HCT116 (cell line): ENCODE measurements around the gene P2RY12. TPM values are rescaled to one million over a fixed set of nuclear protein-coding genes. Genes with fewer than 3 reads are reported as not detected.

ENCODE experiments used
- ATAC-seq: fragments of 200-7000 bp; cut with Tn5 transposase; 2 replicates; pipeline ENCODE4 v1.9.1; 2020; ENCODE audit warnings: mild to moderate bottlenecking, moderate library complexity
- BruUV-seq: library from RNA; stranded (reverse); fragments of 400-500 nt; replicated peaks from 2 replicates; lab custom pipeline; 2021; lab: Mats Ljungman, UMichigan
- CTCF ChIA-PET: fragments of 300-600 bp; sonication (Branson Sonifier 250); formaldehyde crosslinking; loops from one replicate; lab custom pipeline; 2021; ENCODE audit warnings: antibody characterized with exemption; lab: Charles Lee
- POLR2A ChIA-PET: fragments of 300-600, 350-600 bp; sonication (Branson Sonifier 250); formaldehyde crosslinking; loops from one replicate; lab custom pipeline; 2021; ENCODE audit warnings: antibody characterized with exemption; lab: Charles Lee
- RAD21 ChIA-PET, 2 experiments: fragments of 300-600 bp; sonication (Branson Sonifier 250); formaldehyde crosslinking; loops; one replicate each; lab custom pipeline; 2023; ENCODE audit warnings: low total read pairs in 2 of 2; ENCODE audit not compliant: uncharacterized antibody in 2 of 2, unreplicated experiment in 2 of 2, low non-redundant PET in 1 of 2; lab: Charles Lee
- DNase-seq: peaks from one replicate; pipeline ENCODE4 v3.0.0-alpha.2; 2010; ENCODE audit warnings: low read depth, low spot score
- H2AFZ ChIP-seq: fragments of 200-600 bp; shearing (Covaris generic), sonication (generic); 2 replicates; pipeline ENCODE4 v1.6.1; 2017; ENCODE audit warnings: low read depth, mixed run types, mixed read lengths, antibody characterized with exemption, low read length; ENCODE audit not compliant: poor library complexity, severe bottlenecking
- H3K27ac ChIP-seq: 2 replicates; pipeline ENCODE4 v1.5.1; 2012; ENCODE audit warnings: low read depth, low read length
- H3K27me3 ChIP-seq: fragments of 200-600 bp; sonication (generic); 2 replicates; pipeline ENCODE4 v1.6.1; 2016; ENCODE audit warnings: mixed run types, low read length, mixed read lengths; ENCODE audit not compliant: insufficient read depth
- H3K36me3 ChIP-seq, 2 experiments: fragments of 200-500 bp in 1 of 2; fragments of 200-600 bp in 1 of 2; sonication (Bioruptor generic) in 1 of 2; sonication (generic) in 1 of 2; 2 replicates each; pipeline versions ENCODE4 v1.5.1 to v1.6.1; 2014 to 2016; ENCODE audit warnings: low read length in 2 of 2, inconsistent platforms in 1 of 2, mixed read lengths in 1 of 2, mixed run types in 1 of 2; ENCODE audit not compliant: insufficient read depth in 2 of 2, control insufficient read depth in 1 of 2
- H3K4me1 ChIP-seq, 2 experiments: fragments of 200-600 bp in 1 of 2; sonication (generic) in 1 of 2; 2 replicates each; pipeline versions ENCODE4 v1.5.1 to v1.6.1; 2012 to 2017; ENCODE audit warnings: low read length in 2 of 2, inconsistent platforms in 1 of 2, mild to moderate bottlenecking in 1 of 2, mixed read lengths in 1 of 2, mixed run types in 1 of 2, moderate library complexity in 1 of 2; ENCODE audit not compliant: insufficient read depth in 2 of 2, control insufficient read depth in 1 of 2
- H3K4me2 ChIP-seq: fragments of 200-600 bp; sonication (generic); 2 replicates; pipeline ENCODE4 v1.6.1; 2017; ENCODE audit warnings: mixed run types, low read length, mixed read lengths
- H3K4me3 ChIP-seq, 2 experiments: fragments of 200-600 bp in 1 of 2; sonication (generic) in 1 of 2; replicated peaks in 1 of 2; 2 replicates each; pipeline ENCODE4 v1.5.1; 2011 to 2016; ENCODE audit warnings: low read length in 2 of 2, control low read depth in 1 of 2, low read depth in 1 of 2, mild to moderate bottlenecking in 1 of 2, mixed read lengths in 1 of 2, mixed run types in 1 of 2
- H3K79me2 ChIP-seq: fragments of 200-600 bp; sonication (generic); 2 replicates; pipeline ENCODE4 v1.6.1; 2017; ENCODE audit warnings: mild to moderate bottlenecking, mixed run types, low read length, moderate library complexity, mixed read lengths; ENCODE audit not compliant: insufficient read depth
- H3K9ac ChIP-seq: fragments of 200-600 bp; sonication (generic); 2 replicates; pipeline ENCODE4 v1.6.1; 2016; ENCODE audit warnings: low read length, mixed read lengths
- H3K9me2 ChIP-seq: fragments of 200-600 bp; sonication (generic), shearing (Covaris generic); 2 replicates; pipeline ENCODE4 v1.6.1; 2017; ENCODE audit warnings: mixed run types, mild to moderate bottlenecking, moderate library complexity; ENCODE audit not compliant: insufficient read depth
- H3K9me3 ChIP-seq, 2 experiments: fragments of 200-500 bp in 1 of 2; fragments of 200-600 bp in 1 of 2; sonication (Bioruptor generic) in 1 of 2; sonication (generic) in 1 of 2; 2 replicates each; pipeline ENCODE4 v1.6.1; 2014 to 2017; ENCODE audit warnings: low read length in 2 of 2, mixed read lengths in 2 of 2, inconsistent platforms in 1 of 2, low read depth in 1 of 2, mild to moderate bottlenecking in 1 of 2, mixed run types in 1 of 2, moderate library complexity in 1 of 2; ENCODE audit not compliant: control insufficient read depth in 1 of 2, insufficient read depth in 1 of 2
- H4K20me1 ChIP-seq: fragments of 200-600 bp; sonication (generic), shearing (Covaris generic); 2 replicates; pipeline ENCODE4 v1.6.1; 2017; ENCODE audit warnings: mixed run types, mild to moderate bottlenecking, moderate library complexity; ENCODE audit not compliant: insufficient read depth
- CBX3 ChIP-seq: IDR thresholded peaks from 2 replicates; pipeline ENCODE4 v1.6.1; 2012; ENCODE audit warnings: low read depth
- EGR1 ChIP-seq: IDR thresholded peaks from 2 replicates; pipeline ENCODE4 v1.6.1; 2012; ENCODE audit warnings: low read depth
- ELF1 ChIP-seq: IDR thresholded peaks from 2 replicates; pipeline ENCODE4 v1.6.1; 2012; ENCODE audit warnings: low read depth, borderline replicate concordance
- EZH2 ChIP-seq: fragments of 200-600 bp; sonication (generic); IDR thresholded peaks from 2 replicates; pipeline ENCODE4 v1.6.1; 2017; ENCODE audit warnings: antibody characterized with exemption, mixed run types
- EZH2phosphoT487 ChIP-seq: fragments of 200-600 bp; IDR thresholded peaks from 2 replicates; pipeline ENCODE4 v1.6.1; 2018; ENCODE audit warnings: antibody characterized with exemption, borderline replicate concordance
- FOSL1 ChIP-seq: IDR thresholded peaks from 2 replicates; pipeline ENCODE4 v1.6.1; 2012; ENCODE audit warnings: low read depth
- POLR2AphosphoS5 ChIP-seq: IDR thresholded peaks from 2 replicates; pipeline ENCODE4 v1.6.1; 2011; ENCODE audit warnings: mild to moderate bottlenecking, low read depth, low read length, moderate library complexity
- SIN3A ChIP-seq: IDR thresholded peaks from 2 replicates; pipeline ENCODE4 v1.6.1; 2012; ENCODE audit warnings: low read depth
- YY1 ChIP-seq: IDR thresholded peaks from 2 replicates; pipeline ENCODE4 v1.6.1; 2011; ENCODE audit warnings: low read length, low read depth, moderate library complexity, mild to moderate bottlenecking; ENCODE audit not compliant: insufficient replicate concordance; ENCODE audit errors: extremely low read depth
- intact Hi-C: fragments of 100-400 bp; cut with micrococcal nuclease; formaldehyde crosslinking; loops from 2 replicates; pipeline ENCODE4 v1.10.0; 2022
- total RNA-seq: library from RNA; stranded (reverse); gene quantifications from one replicate; pipeline ENCODE4 v1.2.1, GENCODE V29; 2021; ENCODE audit not compliant: unreplicated experiment
- TF ChIP-seq, protein P1 (sequence below): IDR thresholded peaks from 2 replicates; pipeline ENCODE4 v1.6.1; 2012; ENCODE audit warnings: low read depth
- TF ChIP-seq, protein P2 (sequence below): IDR thresholded peaks from 2 replicates; pipeline ENCODE4 v1.6.1; 2012
- TF ChIP-seq, protein P3 (sequence below): IDR thresholded peaks from 2 replicates; pipeline ENCODE4 v1.6.1; 2011; ENCODE audit warnings: mild to moderate bottlenecking, low read length, moderate library complexity; ENCODE audit not compliant: insufficient replicate concordance; ENCODE audit errors: extremely low read depth
- TF ChIP-seq, protein P4 (sequence below): IDR thresholded peaks from 2 replicates; pipeline ENCODE4 v1.6.1; 2012

P2RY12 gene
- total RNA-seq, 1 experiment from 2014 or later = not detected

DNA sequence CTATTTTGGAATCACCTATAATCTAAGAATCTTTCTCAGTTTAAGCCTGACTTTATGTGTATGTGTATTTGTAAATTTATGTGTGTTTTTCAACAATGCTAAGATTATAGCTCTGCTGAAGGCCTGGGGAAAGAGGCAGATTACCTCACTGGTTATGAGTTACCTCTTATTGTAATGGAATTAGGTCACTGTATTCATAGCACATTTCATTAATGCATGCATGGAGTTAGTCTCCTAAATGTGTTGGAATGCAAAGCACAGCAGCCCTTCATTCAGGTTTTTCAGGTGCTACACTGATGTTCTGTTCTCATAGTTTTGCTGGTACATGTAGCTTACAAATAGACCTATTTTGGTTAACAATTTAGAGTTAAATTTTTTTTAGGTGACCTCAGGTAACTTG is 77.4 kb downstream of the P2RY12 start:
- H3K9me3 ChIP-seq = no peaks in the 10 kb centered on the region
- intact Hi-C loops = no loop called here
- no peak overlapping the region for H3K27ac ChIP-seq
- no peak overlapping the region for H2AFZ ChIP-seq
- H3K36me3 ChIP-seq = no peaks in the 10 kb centered on the region
- no peaks in the 10 kb centered on the region for H3K79me2 ChIP-seq
- peak overlapping the region; percentile 72 for H3K4me2 ChIP-seq
- H3K9ac ChIP-seq = no peak overlapping the region
- H3K27me3 ChIP-seq = no peaks in the 10 kb centered on the region
- H3K4me1 ChIP-seq = peaks cover 26 to 57% of the 10 kb centered on the region in 2 experiments
- no peak for ATAC-seq
- H3K4me3 ChIP-seq = no peak overlapping the region
- ChIA-PET POLR2A (interaction anchor here (1.7 kb wide), 1 partner anchor 10 kb away, joined by 4 read pairs; the partner anchor contains the start of gene GPR87), CTCF (no interaction called here), RAD21 (no interaction called here)
- BruUV-seq = no TSS peak
- no peaks in the 10 kb centered on the region for H4K20me1 ChIP-seq
- TF ChIP-seq EZH2 (no peak), ELF1 (no peak), YY1 (no peak), EGR1 (no peak), SIN3A (no peak), FOSL1 (no peak), EZH2phosphoT487 (no peak), POLR2AphosphoS5 (no peak), CBX3 (no peak)
- TF ChIP-seq, protein P1, sequence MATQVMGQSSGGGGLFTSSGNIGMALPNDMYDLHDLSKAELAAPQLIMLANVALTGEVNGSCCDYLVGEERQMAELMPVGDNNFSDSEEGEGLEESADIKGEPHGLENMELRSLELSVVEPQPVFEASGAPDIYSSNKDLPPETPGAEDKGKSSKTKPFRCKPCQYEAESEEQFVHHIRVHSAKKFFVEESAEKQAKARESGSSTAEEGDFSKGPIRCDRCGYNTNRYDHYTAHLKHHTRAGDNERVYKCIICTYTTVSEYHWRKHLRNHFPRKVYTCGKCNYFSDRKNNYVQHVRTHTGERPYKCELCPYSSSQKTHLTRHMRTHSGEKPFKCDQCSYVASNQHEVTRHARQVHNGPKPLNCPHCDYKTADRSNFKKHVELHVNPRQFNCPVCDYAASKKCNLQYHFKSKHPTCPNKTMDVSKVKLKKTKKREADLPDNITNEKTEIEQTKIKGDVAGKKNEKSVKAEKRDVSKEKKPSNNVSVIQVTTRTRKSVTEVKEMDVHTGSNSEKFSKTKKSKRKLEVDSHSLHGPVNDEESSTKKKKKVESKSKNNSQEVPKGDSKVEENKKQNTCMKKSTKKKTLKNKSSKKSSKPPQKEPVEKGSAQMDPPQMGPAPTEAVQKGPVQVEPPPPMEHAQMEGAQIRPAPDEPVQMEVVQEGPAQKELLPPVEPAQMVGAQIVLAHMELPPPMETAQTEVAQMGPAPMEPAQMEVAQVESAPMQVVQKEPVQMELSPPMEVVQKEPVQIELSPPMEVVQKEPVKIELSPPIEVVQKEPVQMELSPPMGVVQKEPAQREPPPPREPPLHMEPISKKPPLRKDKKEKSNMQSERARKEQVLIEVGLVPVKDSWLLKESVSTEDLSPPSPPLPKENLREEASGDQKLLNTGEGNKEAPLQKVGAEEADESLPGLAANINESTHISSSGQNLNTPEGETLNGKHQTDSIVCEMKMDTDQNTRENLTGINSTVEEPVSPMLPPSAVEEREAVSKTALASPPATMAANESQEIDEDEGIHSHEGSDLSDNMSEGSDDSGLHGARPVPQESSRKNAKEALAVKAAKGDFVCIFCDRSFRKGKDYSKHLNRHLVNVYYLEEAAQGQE = no peak
- TF ChIP-seq, protein P2, sequence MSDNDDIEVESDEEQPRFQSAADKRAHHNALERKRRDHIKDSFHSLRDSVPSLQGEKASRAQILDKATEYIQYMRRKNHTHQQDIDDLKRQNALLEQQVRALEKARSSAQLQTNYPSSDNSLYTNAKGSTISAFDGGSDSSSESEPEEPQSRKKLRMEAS = no peak
- TF ChIP-seq, protein P3, sequence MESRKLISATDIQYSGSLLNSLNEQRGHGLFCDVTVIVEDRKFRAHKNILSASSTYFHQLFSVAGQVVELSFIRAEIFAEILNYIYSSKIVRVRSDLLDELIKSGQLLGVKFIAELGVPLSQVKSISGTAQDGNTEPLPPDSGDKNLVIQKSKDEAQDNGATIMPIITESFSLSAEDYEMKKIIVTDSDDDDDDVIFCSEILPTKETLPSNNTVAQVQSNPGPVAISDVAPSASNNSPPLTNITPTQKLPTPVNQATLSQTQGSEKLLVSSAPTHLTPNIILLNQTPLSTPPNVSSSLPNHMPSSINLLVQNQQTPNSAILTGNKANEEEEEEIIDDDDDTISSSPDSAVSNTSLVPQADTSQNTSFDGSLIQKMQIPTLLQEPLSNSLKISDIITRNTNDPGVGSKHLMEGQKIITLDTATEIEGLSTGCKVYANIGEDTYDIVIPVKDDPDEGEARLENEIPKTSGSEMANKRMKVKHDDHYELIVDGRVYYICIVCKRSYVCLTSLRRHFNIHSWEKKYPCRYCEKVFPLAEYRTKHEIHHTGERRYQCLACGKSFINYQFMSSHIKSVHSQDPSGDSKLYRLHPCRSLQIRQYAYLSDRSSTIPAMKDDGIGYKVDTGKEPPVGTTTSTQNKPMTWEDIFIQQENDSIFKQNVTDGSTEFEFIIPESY = no peak
- TF ChIP-seq, protein P4, sequence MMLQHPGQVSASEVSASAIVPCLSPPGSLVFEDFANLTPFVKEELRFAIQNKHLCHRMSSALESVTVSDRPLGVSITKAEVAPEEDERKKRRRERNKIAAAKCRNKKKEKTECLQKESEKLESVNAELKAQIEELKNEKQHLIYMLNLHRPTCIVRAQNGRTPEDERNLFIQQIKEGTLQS = no peak
- H3K9me2 ChIP-seq = no peaks in the 10 kb centered on the region
- no peak for DNase-seq
